Kidney (tissue), 14 donors: Measurements from ENCODE around the gene KCNE4. TPM values are rescaled to one million over a fixed set of nuclear protein-coding genes. Genes with fewer than 3 reads are reported as not detected.

Source experiments
- DNase-seq, 5 donors: peaks; one replicate each; pipeline ENCODE4 v3.0.0-alpha.2; 2013 to 2020
- FAIRE-seq: peaks from 2 replicates; lab custom pipeline; 2012; peaks lifted over from hg19 to GRCh38; lab: Jason Lieb, UNC
- H3K27ac ChIP-seq, 2 donors: one replicate each; pipeline ENCODE4 v1.7.0; 2013; ENCODE audit warnings: low read depth in 2 of 2, low read length in 2 of 2, inconsistent platforms in 1 of 2
- H3K27me3 ChIP-seq: one replicate; pipeline ENCODE4 v1.7.1; 2013; ENCODE audit warnings: low read length, inconsistent platforms; ENCODE audit not compliant: control insufficient read depth, insufficient read depth
- H3K36me3 ChIP-seq, 3 donors: one replicate each; pipeline versions ENCODE4 v1.7.0 to v1.7.1; 2013; ENCODE audit warnings: low read length in 3 of 3, control low read depth in 1 of 3, inconsistent platforms in 1 of 3; ENCODE audit not compliant: insufficient read depth in 3 of 3, control insufficient read depth in 2 of 3
- H3K4me1 ChIP-seq, 3 donors: one replicate each; pipeline versions ENCODE4 v1.7.0 to v1.7.1; 2013; ENCODE audit warnings: low read length in 3 of 3, inconsistent platforms in 1 of 3, low read depth in 1 of 3; ENCODE audit not compliant: control insufficient read depth in 2 of 3, insufficient read depth in 2 of 3
- H3K4me3 ChIP-seq, 3 donors: one replicate each; pipeline versions ENCODE4 v1.7.0 to v1.8.1; 2013; ENCODE audit warnings: low read length in 3 of 3, control low read depth in 1 of 3, inconsistent platforms in 1 of 3
- H3K9ac ChIP-seq, 3 donors: one replicate each; pipeline versions ENCODE4 v1.7.0 to v1.7.1; 2013; ENCODE audit warnings: low read length in 3 of 3, control low read depth in 1 of 3, inconsistent platforms in 1 of 3
- H3K9me3 ChIP-seq, 3 donors: one replicate each; pipeline versions ENCODE4 v1.7.0 to v1.7.1; 2013; ENCODE audit warnings: low read length in 3 of 3, control low read depth in 1 of 3, inconsistent platforms in 1 of 3; ENCODE audit not compliant: control insufficient read depth in 2 of 3, insufficient read depth in 1 of 3
- intact Hi-C: fragments of 100-400 bp; cut with DNase I; formaldehyde crosslinking; loops from one replicate; pipeline ENCODE4 v1.11.1; 2022
- polyA plus RNA-seq: library from polyadenylated mRNA; stranded (reverse); fragments of 350-450 nt; fragmentation: Illumina TruSeq; extraction: RNeasy Lipid Tissue Mini Kit (QIAGEN cat#74804); gene quantifications from one replicate; pipeline ENCODE4 v1.2.3, GENCODE V29; 2014; ENCODE audit warnings: low read depth, low replicate concordance; ENCODE audit not compliant: insufficient read depth
- total RNA-seq: library from RNA; stranded (reverse); fragmentation: NEBNext Ultra II Directional; extraction: Animal tissue kit (Norgen Biotek cat#: 25700); gene quantifications from one replicate; pipeline ENCODE4 v1.2.1, GENCODE V29; 2021
- TF ChIP-seq, protein P1 (sequence below): IDR thresholded peaks from 3 replicates; pipeline ENCODE4 v1.5.1; 2012; ENCODE audit warnings: mild to moderate bottlenecking, moderate library complexity, borderline replicate concordance; ENCODE audit not compliant: insufficient read depth; ENCODE audit errors: extremely low read depth
- donor health status: control.
- donor health status: control.
- donor health status: control.
- donor health status: control.
- donor health status: control.
- donor health status: DM: yes; HTN: yes; CAD: no.
- donor health status: Normal renal cell carcinoma (clear cell type).

The KCNE4 gene
- total and polyA plus RNA-seq, 2 donors from 2014 or later, result 4.0 to 4.2 TPM

DNA sequence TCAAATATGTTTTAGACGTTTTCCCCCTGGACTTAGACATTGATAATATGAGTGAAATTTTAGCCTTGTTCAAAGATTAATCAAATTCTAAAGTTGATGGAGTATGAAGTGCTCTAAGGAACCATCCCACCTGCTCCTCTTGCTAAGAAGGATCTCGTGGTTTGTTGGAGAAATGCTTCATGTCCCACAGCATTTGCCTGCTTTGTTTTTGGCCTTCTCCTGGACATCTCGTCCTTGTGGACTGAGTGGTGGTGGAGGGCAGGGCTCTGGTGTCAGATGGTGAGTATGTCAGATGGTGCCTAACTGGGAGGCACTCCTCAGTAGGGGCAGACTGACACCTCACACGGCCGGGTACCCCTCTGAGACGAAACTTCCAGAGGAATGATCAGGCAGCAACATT is 39.7 kb upstream of the KCNE4 start:
- H3K27ac ChIP-seq, result no peak overlapping the region
- intact Hi-C loops, result no loop called here
- no peak overlapping the region for H3K4me3 ChIP-seq
- TF ChIP-seq, protein P1, sequence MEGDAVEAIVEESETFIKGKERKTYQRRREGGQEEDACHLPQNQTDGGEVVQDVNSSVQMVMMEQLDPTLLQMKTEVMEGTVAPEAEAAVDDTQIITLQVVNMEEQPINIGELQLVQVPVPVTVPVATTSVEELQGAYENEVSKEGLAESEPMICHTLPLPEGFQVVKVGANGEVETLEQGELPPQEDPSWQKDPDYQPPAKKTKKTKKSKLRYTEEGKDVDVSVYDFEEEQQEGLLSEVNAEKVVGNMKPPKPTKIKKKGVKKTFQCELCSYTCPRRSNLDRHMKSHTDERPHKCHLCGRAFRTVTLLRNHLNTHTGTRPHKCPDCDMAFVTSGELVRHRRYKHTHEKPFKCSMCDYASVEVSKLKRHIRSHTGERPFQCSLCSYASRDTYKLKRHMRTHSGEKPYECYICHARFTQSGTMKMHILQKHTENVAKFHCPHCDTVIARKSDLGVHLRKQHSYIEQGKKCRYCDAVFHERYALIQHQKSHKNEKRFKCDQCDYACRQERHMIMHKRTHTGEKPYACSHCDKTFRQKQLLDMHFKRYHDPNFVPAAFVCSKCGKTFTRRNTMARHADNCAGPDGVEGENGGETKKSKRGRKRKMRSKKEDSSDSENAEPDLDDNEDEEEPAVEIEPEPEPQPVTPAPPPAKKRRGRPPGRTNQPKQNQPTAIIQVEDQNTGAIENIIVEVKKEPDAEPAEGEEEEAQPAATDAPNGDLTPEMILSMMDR, result no peak
- H3K9ac ChIP-seq, result no peak overlapping the region
- FAIRE-seq, result no peak
- H3K4me1 ChIP-seq, result no peaks in the 10 kb centered on the region
- H3K27me3 ChIP-seq, result no peaks in the 10 kb centered on the region
- DNase-seq, result no peak
- H3K36me3 ChIP-seq, result no peaks in the 10 kb centered on the region
- H3K9me3 ChIP-seq, result no peaks in the 10 kb centered on the region

DNA sequence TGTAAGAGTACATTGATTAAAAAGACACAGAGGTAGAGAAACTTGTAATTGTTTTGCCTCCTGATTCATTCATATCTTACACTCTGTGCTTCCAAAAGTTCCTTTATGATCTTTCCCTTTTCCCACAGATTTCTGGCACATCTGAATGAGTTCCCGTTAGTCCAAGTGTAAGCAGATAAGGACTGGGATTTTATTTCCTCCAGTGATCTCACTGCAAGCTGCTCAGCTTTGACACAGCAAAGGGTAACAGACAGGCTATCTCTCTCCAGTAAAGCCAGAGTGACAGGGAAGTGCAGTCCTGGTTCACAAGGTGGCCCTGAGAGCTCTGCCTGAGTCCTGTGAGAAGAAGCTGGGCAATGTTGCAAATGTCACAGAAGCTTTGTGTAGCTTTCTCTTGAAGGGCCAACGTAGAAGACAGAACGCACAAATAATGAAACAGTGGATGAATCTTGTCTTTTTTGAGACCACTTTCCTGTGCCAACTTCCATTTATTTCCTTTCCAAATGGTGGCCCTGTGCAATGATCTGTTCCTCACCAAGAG is 32.5 kb upstream of the KCNE4 start:
- FAIRE-seq, result no peak
- intact Hi-C loops, result no loop called here
- Histone ChIP-seq H3K9me3 (no peaks in the 10 kb centered on the region), H3K4me3 (no peak overlapping the region), H3K27me3 (no peaks in the 10 kb centered on the region), H3K4me1 (no peaks in the 10 kb centered on the region), H3K27ac (no peak overlapping the region), H3K36me3 (no peaks in the 10 kb centered on the region), H3K9ac (no peak overlapping the region)
- TF ChIP-seq, protein P1, result no peak
- DNase-seq, result no peak

DNA sequence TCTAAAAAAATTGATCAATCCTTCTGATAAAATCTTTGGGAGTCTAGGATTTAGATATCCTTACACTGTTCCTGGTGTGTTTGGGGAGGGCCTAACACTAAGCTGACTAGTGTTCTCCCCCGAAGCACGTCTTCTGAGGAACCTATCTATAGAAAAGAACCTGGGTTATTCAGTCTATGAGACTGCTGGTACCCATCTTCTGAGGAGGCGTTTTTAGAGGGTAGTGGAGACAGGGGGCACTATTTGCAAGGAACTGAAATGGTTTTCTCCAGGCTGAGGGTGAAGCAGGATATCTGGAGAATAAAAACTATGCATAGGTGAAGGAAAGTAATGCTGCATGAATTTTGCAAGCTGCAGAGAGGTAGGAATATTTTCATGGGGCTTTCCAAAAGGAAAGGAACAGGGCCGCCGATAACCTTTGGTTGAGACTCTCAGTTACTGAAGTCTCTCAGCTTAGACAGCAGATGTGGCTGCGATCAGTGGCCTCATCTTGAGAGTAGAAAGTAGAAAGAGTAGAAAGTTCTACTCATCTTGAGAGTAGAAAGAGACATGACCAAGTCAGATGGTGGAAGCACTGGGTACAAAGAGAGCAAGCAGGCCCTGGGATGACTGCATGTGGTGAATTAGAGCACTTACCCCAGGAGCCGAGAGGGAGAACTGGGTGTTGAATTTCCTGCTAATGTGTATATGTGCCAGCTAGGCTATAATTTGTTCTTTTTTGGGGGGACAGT is 31.8 kb upstream of the KCNE4 start:
- Histone ChIP-seq H3K4me3 (no peak overlapping the region), H3K9me3 (no peaks in the 10 kb centered on the region), H3K27me3 (no peaks in the 10 kb centered on the region), H3K36me3 (no peaks in the 10 kb centered on the region), H3K4me1 (no peaks in the 10 kb centered on the region), H3K27ac (no peak overlapping the region), H3K9ac (no peak overlapping the region)
- TF ChIP-seq, protein P1, result no peak
- no peak for FAIRE-seq
- DNase-seq, result no peak
- intact Hi-C loops, result no loop called here
